ENCODE results near the gene PYCARD.

DNA sequence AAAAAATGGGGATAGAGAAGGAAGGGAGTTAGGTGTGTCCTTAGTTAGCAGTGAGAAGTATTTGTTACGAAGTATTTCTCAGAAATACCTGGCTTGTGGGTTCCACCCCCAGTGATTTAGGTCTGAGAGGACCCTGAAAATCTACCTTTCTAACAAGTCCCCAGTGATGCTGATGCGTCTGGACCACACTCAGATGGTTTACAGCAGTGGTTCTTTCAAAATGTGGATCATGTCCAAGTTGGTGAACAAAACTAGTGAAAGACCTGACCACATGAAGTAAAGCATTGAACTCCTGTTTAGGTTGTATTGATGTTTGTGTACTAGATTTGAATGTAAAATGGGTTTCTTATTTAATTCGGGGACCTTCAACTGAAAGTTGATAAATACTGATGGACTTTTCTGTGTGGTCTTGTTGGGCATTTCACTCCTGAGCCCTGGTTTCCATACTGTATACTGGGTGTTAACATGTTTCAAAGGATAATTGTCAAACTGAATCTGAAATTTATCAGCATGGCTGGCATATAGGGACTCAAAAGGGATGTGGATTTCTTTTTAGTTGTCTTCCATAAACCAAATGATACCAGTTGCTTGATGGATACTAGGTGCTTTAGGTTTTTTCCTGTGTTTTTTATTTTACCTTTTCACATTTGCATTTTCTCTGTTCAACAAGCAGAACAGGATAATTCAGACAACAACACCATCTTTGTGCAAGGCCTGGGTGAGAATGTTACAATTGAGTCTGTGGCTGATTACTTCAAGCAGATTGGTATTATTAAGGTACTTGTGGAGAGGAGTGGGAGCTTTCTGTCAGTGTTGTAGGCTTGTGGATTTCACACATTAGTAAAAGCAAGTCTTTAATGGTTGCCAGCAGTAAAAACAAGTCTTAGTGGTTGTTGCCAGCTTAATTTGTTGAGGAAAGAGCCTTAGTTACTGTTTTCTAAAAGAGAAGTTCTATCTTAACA lies 13.8 kb downstream of the PYCARD start:
- TF ChIP-seq SP1 (IDR thresholded peaks at IDR 0.05; ENCODE audit: low read depth) = no peak
- TF ChIP-seq, protein P1, sequence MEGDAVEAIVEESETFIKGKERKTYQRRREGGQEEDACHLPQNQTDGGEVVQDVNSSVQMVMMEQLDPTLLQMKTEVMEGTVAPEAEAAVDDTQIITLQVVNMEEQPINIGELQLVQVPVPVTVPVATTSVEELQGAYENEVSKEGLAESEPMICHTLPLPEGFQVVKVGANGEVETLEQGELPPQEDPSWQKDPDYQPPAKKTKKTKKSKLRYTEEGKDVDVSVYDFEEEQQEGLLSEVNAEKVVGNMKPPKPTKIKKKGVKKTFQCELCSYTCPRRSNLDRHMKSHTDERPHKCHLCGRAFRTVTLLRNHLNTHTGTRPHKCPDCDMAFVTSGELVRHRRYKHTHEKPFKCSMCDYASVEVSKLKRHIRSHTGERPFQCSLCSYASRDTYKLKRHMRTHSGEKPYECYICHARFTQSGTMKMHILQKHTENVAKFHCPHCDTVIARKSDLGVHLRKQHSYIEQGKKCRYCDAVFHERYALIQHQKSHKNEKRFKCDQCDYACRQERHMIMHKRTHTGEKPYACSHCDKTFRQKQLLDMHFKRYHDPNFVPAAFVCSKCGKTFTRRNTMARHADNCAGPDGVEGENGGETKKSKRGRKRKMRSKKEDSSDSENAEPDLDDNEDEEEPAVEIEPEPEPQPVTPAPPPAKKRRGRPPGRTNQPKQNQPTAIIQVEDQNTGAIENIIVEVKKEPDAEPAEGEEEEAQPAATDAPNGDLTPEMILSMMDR (IDR thresholded peaks at IDR 0.05 in 2 of 3, conservative IDR thresholded peaks at IDR 0.05 in 1 of 3; ENCODE audit: borderline replicate concordance in 1 of 3, insufficient read depth in 1 of 3, low read depth in 2 of 3, low read length in 2 of 3) = no peak
- TF ChIP-seq POLR2AphosphoS5 (IDR thresholded peaks at IDR 0.05; ENCODE audit: low read depth, low read length) = no peak
- no peak for TF ChIP-seq EZH2 (IDR thresholded peaks at IDR 0.05)
- no peak for TF ChIP-seq ZNF274 (IDR thresholded peaks at IDR 0.05; ENCODE audit: low read depth, low read length)
- TF ChIP-seq, protein P2, sequence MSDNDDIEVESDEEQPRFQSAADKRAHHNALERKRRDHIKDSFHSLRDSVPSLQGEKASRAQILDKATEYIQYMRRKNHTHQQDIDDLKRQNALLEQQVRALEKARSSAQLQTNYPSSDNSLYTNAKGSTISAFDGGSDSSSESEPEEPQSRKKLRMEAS (IDR thresholded peaks at IDR 0.05) = no peak
- TF ChIP-seq POLR2A (IDR thresholded peaks at IDR 0.05; ENCODE audit: borderline replicate concordance, extremely low read depth, insufficient read depth, insufficient read length) = no peak
- TF ChIP-seq RAD21 (IDR thresholded peaks at IDR 0.05; ENCODE audit: low read depth) = no peak
- no peak for TF ChIP-seq ZFX (IDR thresholded peaks at IDR 0.05)
- TF ChIP-seq, protein P3, sequence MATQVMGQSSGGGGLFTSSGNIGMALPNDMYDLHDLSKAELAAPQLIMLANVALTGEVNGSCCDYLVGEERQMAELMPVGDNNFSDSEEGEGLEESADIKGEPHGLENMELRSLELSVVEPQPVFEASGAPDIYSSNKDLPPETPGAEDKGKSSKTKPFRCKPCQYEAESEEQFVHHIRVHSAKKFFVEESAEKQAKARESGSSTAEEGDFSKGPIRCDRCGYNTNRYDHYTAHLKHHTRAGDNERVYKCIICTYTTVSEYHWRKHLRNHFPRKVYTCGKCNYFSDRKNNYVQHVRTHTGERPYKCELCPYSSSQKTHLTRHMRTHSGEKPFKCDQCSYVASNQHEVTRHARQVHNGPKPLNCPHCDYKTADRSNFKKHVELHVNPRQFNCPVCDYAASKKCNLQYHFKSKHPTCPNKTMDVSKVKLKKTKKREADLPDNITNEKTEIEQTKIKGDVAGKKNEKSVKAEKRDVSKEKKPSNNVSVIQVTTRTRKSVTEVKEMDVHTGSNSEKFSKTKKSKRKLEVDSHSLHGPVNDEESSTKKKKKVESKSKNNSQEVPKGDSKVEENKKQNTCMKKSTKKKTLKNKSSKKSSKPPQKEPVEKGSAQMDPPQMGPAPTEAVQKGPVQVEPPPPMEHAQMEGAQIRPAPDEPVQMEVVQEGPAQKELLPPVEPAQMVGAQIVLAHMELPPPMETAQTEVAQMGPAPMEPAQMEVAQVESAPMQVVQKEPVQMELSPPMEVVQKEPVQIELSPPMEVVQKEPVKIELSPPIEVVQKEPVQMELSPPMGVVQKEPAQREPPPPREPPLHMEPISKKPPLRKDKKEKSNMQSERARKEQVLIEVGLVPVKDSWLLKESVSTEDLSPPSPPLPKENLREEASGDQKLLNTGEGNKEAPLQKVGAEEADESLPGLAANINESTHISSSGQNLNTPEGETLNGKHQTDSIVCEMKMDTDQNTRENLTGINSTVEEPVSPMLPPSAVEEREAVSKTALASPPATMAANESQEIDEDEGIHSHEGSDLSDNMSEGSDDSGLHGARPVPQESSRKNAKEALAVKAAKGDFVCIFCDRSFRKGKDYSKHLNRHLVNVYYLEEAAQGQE (IDR thresholded peaks at IDR 0.05; ENCODE audit: low read depth) = no peak
- TF ChIP-seq TCF7L2 (IDR thresholded peaks at IDR 0.05; ENCODE audit: borderline replicate concordance, extremely low read depth, insufficient read depth, insufficient read length) = no peak
- TF ChIP-seq YY1 (IDR thresholded peaks at IDR 0.05; ENCODE audit: extremely low read depth, insufficient replicate concordance, low read depth, low read length) = no peak

All from HCT116 (cell line).